ENCODE results near the gene CEP170B.

DNA sequence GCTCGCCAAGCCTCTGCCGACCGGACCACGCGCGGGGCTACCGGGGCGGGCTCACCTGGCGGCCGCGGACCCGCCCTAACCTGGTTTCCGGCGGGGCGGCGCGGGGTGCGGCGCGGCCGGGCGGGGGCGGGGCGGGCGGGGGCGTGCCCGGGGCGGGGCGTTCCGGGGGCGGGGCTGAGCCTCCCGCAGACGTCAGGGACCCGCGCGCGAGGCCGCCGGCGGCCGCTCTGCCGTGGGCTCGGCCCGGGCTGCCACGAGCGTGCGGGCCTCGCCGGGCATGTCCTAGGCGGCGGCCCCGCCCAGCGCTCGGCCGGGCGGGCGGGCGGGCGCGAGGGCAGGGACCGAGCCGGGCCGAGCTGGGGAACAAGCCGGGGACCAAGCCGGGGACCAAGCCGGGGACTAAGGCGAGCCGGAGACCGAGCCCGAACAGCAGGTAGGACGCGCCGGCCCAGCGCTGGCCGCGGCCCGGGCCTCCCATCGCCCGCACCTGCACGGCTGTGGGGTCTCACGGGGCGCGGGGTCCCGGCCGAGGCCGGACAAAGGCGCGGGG is at the start of gene CEP170B:
- TF ChIP-seq EZH2phosphoT487 (IDR thresholded peaks at IDR 0.05; ENCODE audit: insufficient read depth, low read depth): no peak
- TF ChIP-seq EZH2 (IDR thresholded peaks at IDR 0.05; ENCODE audit: insufficient read depth, poor library complexity, severe bottlenecking): no peak

Measured in GM23248 (cell line).